GM19238 (cell line): ENCODE measurements around the gene PMPCA.
"Not testable (repeated sequence)": the region's sequence is repeated elsewhere in the genome, so short reads cannot be mapped to it uniquely, and the experiment has no call there.

Source experiments
- DNase-seq: peaks from one replicate; pipeline ENCODE4 v3.0.0; 2011; ENCODE audit warnings: low spot score; ENCODE audit not compliant: insufficient read length

Gene PMPCA

DNA sequence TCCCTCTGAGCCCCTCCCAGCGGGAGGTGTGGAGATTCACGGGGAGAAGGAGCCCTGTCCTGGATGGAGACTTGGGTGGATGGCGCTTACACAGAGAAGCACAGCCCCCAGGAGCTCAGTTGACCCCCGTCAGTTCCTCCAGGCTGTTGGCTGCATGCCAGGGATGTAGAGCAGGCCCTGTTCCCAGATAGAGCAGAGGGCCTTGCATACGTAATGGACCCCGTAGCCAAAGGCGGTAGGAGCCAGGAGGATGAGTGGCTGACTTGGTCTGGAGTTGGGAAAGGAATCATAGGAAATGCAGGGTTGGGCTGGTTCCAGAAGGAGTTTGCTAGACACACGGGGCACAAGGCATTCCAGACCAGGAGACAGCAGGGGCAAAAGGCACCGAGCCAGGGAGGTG, 2.5 kb downstream of the PMPCA start:
- DNase-seq = no peak

DNA sequence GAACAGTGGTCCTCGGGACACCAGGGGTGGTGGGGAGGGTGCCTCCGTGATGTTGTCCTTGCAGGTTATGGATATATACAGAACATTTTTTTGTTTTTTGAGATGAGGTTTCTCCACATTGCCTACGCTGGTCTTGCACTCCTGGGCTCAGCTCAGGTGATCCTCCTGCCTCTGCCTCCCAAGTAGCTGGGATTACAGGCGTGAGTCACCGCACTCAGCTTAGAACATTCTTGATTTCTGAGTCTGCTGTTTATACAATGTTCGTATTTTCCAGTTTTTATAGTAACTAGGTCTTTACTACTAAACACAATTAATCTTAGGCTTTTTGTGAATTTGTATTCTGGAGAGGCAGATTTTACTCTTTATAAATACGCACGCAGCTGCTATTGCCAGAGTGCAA, 6.0 kb downstream of the PMPCA start:
- DNase-seq = no peak

DNA sequence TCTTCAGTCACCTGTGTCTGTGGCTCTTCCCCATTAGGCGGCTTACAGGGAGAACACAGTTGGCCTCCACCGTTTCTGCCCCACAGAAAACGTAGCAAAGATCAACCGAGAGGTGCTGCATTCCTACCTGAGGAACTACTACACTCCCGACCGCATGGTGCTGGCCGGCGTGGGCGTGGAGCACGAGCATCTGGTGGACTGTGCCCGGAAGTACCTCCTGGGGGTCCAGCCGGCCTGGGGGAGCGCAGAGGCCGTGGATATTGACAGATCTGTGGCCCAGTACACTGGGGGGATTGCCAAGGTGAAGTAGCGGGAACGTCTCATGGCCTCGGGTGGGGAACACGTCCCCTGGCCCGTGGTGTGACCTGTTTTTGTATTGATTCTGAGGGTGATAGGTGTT, 6.5 kb downstream of the PMPCA start:
- no peak for DNase-seq

DNA sequence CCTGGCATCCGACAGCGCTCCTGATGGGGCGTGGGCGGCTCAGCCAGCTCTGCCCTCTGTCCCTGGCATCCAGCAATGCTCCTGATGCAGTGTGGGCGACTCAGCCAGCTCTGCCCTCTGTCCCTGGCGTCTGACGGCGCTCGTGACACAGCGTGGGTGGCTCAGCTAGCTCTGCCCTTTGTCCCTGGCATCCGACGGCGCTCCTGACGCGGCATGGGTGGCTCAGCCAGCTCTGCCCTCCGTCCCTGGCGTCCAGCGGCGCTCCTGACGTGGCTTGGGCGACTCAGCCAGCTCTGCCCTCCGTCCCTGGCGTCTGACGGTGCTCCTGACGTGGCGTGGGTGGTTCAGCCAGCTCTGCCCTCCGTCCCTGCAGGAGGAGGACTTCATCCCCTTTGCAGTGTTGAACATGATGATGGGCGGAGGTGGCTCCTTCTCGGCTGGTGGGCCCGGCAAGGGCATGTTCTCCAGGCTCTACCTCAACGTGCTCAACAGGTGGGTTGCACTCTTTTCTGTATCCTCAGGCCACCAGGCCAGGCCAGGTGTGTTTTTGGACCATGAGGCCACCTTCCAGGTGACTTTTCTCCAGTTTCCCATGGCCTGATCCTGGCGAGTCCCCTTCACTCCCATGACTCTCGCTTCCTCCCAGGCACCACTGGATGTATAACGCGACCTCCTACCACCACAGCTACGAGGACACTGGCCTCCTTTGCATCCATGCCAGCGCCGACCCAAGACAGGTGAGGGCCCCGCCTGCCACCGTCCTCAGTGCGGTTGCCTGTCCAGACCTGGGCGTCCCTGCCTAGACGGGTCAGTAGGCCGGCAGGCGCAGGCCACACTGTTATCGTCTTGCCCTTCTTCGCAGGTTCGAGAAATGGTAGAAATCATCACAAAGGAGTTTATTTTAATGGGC, 8.0 kb downstream of the PMPCA start:
- no peak for DNase-seq

DNA sequence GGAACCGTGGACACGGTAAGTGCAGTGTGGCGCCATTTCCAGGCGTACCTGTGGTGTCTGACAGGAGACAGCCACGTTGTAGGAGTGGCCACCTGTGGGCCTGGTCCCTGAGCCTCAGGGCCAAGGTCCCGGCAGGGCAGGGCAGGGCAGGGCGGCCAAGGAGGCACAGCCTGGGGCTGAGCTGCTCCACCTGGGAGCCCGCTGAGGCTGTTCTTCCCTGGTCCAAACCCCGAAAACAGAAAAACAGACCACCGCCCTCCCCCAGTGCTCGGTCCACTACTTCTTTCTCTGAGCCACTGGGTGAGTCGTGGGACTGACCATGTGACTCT, 8.6 kb downstream of the PMPCA start:
- DNase-seq = no peak

DNA sequence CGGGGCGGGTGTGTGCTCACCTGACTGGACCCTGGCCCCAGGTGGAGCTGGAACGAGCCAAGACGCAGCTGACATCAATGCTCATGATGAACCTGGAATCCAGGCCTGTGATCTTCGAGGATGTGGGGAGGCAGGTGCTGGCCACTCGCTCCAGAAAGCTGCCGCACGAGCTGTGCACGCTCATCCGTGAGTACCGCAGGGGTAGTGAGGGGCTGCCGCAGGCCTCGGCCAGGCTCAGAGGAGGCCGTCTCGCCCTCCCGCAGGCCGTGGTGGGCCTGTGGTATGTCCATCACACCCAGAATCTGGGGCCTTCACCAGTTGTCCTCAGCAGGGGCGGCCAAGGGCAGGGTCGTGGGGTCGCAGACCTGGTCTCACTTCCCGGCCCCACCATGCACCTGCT, 11.3 kb downstream of the PMPCA start:
- DNase-seq = no peak

DNA sequence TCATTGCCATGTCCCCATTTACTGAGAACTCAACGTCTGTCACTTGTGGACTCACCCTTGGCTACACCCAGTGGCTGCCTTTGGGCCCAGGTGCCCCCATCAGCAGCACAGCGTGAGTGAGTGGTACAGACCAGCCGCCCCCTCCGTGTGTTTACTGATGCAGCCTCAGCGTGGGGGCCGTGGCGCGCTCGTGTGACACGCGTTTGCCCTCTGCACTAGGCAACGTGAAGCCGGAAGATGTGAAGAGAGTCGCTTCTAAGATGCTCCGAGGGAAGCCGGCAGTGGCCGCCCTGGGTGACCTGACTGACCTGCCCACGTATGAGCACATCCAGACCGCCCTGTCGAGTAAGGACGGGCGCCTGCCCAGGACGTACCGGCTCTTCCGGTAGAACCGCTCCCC, 12.4 kb downstream of the PMPCA start:
- DNase-seq = no peak

DNA sequence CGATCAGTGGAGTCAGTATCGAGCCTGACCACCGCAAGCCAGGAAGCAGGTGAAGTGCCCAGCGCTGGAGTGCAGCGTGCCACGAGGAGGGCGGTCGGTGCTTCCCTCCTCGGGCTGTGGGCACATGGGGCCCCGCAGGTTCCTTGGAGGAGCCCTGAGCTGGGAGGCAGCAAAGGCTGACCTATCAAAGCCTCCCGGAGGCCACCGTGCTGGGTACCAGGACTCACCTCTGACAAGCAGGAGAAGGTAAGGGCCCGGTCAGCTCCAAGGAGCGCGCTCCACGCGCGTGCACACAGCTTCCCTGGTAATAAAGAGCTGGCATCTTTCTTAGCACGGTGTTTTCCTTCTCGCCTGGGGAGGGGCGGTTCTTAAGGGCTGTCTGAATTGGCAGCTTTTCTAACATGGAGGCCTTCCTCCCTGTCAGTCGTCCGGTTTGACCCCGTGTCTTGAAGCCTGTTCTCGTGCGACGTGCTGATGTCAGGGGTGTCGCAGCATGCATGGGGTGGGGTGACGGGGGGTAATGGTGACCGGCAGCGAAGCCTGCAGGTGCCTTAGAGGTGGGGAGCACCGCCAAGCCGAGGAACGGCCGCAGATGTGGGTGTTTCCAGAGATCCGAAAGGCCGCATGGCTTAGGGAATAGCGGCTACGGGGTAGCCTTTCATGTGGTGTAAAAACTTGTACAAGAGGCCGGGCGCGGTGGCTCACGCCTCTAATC, 13.1 kb downstream of the PMPCA start:
- DNase-seq = no peak

DNA sequence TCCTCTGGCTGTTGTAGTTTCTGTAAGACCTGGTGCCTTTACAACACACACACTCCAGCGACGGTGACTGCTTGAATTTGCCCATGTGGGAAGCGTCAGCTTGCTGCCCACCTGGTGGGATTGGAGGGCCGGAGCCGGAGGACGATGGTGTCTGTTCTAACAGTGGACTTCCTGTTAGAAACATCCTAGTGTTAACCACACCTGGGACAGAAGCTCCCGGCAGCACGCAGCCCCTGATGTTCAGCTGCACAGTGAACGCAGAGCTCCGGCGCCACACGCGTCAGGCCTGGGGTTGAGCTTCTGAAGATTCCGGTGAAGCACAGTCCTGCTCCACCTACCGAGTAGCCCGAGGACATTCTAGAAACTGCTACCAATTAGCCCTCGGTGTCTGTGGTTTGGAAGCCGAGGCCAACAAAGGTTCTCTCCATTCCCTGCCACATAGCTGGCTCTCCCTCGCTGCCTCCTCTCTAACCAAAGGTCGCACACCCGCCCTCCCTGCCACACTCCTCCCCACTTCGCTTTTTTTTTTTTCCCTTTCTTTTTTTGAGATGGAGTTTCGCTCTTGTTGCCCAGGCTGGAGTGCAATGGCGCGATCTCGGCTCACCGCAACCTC, 14.4 kb downstream of the PMPCA start:
- no peak for DNase-seq

DNA sequence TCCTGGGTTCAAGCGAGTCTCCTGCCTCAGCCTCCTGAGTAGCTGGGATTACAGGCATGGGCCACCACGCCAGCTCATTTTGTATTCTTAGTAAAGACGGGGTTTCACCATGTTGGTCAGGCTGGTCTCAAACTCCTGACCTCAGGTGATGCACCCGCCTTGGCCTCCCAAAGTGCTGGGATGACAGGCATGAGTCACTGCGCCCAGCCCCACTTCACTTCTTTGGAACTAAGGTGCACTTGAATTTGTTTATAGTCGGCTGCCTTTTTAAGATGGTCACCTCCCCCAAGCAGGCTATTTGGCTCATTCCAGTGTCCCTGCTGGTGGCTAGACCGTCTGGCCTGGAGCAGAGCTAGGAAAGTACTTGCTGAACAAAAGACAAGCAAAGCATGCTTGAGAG, 14.9 kb downstream of the PMPCA start:
- not testable (repeated sequence) for DNase-seq

DNA sequence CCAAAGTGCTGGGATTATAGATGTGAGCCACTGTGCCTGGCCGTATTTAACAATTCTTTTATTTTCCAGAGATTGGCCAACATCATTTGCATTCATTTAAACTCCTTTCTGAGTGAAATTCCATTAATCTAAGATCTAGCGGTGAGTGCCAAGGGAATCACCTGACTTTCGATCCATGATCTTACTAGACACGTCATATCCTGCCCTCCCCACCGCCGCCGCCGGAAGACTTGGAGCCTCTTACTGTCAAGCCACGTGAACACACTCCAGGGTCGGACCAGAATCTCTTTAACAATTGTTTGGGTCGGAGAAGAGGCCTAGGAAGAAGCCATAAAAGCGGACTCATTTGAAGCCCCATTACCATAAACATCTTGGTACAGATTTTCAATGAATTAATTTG, 16.3 kb downstream of the PMPCA start:
- no peak for DNase-seq

DNA sequence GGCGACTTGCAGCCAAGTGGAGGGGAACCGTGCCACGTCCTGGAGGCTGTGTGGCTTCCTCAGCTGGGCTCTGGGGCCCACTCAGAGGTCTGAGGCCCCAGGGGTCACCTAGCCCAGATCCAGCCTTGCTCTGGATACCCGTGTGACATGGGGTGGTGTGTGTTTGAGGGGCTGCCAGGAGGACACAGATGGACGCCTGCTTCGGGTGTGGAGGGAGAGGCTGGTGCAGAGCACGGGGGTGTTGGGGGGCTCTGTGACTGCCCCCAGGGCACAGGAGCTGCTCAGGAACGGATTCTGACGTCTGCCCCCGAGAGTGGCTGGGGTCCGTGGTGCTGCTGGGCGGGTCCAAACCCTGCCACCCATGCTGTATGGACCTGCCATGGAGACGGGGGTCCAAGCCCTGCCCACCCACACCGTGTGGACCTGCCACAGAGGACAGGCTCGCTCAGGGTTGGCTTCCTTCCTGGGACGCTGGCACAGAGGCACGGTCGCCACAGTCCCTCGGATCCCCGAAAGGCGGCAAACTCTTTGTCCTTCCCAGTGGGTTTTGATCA, 18.7 kb downstream of the PMPCA start:
- DNase-seq = no peak

DNA sequence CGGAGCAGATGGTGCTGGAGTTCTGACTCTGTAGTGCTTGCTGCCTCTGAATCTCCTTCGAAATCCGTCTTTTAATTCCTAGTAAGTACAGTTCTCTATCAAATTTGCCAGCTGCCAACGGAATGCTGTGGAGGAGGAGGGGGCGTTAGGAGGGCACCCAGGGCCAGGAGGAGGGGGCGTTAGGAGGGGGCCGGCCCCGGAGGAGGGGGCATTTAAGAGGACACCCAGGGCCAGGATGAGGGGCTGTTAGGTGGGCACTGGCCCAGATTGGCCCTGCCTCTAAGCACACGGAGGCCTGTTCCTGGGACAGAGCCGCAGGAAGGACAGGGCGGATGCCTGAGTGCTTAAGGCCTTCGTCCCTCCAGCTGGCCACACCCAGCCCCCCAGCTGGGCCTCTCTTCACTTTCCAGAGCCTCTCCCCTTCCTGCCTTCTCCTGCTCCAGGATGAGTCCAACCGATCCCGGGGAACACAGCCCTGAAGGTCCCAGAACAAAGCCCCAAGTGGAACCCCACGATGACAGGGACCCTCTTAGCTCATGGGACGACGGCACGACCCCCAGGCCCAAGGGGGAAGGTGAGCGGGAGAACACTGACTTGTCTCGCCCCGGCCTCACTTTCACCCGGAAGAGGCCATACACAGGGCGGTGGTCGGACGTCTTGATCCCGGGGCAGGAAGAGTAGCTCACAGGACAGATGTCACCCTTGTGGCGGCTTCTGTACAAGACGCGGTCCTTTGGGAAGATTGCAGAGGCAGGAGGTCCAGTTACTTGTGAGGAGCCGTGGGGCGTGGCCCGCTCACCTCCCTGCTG, 19.4 kb downstream of the PMPCA start:
- no peak for DNase-seq

DNA sequence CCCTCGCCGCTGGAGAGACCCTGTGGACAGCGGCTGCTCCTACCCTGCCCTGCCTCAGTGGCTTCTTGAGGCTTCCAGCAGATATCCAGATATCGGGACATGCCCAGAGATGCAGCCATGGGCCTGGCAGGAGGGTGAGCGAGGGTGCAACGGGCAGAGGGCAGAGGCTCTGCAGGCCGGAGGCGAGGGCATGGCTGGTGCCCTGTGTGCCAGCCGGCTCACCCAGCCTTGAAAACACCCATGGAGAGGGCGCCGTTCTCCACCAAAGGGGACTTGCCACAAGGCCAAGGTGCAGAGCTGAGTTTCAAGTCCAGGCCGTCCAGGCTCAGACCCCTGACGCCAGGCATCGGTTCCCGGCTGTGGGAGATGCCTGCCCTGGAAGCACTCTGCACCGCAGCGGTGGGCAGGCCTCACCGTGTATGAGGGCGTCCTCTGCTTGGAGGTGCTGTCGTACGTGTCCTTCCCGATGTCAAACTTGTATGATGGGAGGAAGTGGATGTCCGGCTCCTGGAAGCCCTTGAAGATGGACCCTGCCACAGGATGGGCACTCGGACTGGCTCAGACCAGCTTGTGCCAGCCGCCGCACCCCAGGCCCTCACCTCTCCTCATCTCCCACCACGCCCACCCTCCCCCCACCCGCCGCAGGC, 20.3 kb downstream of the PMPCA start:
- no peak for DNase-seq

DNA sequence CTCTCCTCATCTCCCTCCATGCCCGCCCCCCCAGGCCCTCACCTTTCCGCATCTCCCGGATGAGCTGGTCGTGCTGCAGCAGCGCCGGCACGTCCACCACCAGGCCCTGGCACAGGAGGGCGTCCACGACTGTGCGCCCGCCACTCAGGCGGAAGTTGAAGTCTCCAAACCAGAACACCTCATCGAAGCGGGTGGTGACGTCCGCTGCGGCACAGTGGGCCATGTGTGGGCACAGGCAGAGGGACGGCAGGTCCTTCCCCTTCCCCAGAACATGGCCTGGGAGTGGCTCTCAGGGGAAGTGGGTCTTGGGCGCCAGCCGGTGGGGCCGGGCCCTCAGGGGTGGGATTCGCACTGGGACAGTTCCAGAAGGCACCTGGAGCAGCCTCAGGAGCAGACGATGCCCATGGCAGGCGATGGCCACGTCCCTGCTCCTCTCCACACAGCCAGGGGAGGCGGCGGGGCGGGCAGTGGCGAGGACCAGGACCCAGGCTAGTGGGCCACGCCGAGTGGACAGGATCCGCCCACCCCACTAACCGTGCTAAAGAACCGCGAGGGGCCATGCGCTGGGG, 21.4 kb downstream of the PMPCA start:
- DNase-seq = no peak

DNA sequence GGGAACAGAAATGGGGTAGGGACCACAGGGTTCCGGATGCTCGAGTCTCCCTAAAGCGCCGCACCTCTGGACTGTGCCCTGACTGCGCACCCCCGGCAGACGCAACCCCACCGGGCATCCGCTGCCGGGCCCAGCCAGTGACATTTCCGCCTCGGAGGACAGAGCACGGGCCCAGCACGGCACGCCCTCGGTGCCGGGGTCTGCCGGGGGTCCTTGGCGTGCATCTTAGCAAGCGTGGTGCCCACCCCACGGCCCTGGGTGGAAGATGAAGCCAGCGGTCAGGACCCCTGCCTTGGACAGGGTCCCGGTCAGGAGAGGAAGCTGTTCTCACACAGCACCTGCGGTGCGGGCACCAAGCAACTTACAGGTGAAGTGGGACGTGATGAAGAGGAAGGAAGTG, 22.1 kb downstream of the PMPCA start:
- DNase-seq = no peak

DNA sequence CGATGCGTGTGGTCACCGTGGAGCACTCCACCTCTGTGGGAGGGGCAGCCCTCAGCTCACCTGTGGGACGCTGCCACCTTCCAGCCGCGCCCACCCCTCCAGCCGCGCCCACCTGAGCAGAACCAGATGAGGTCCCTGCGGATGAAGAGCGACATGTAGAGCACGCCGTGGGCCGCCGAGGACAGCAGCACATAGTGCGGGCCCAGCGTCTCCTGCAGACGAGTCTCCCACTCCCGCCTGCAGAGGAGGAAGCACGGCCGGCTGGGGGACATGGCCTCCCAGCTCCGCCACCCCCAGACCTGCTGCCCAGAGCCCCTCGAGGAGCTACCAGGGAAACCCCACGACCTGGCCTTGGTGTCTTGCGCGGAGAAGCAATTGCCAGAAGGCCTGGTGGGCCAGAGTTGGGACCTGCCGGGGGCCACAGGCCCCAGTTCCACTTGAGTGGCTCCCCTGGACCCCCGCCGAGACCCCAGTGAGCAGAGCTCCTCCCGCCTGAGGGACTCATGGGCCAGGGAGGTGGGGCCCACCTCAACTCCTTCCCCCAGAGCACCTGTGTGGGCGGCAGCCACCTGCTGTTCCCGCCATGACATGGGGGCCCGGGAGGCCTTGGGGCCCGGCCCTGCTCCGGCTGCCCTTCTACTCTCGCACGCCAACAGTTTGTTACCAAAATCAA, 22.7 kb downstream of the PMPCA start:
- DNase-seq = no peak

DNA sequence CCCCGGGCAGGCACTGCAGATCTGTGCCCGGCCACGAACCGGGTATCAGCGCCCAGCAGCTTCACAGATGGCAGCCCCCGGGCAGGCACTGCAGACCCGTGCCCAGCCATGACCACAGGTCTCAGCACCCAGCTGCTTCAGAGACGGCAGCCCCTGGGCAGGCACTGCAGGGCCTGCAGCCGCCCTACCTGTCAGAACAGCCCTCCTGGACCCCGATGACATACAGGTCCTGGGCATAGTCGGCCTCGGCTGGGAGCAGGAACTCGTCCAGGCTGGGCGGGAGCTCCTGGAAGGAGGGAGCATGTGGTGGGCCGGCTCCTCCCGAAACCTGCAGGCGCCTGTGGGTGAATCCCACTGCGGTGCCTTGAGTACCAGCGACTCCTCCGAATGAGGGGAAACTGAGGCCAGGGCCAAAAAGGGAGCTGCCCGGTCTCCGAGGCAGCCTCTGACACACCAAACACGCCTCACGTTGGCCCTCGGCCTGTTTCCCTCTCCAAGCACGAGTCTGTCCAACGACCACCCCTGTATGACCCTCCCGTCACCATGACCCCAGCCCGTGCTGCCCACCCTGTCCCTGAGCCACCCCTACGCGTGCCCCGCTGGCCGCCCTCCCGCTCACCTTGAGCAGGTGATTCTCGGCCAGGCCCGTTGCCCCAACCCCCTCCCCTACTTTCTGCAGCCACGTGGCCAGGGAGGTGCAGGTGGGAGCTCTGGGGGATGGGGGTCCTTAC, 23.6 kb downstream of the PMPCA start:
- DNase-seq = no peak

DNA sequence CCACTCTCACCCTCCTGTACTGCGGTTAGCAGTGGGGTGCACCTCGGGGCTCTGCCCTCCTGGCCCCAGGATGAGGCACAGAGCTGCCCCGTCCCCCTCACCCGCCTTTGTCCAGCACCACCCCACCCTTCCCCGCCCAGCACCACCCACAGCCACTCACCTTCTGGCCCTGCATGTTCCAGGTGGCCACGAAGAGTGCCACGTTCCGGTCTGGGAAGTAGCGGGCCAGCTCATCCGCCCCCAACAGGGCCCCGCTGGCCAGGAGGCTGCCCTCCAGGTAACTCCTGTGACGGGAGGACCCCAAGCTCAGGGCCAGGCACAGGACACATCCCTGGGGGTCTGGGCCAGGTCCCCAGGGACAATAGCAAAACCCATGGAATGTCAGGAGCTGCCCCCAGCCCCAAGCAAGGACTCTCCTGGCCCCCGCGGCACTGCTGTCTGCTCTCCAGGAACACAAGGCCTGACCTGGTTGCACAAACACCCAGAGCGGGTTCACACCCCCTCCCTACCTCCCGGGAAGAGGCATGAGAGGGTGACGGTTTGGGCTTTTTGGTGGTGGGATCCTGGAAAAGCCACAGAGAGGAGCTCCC, 24.2 kb downstream of the PMPCA start:
- no peak for DNase-seq
